Trophoblast cell (in vitro differentiated cells and primary cell): Measurements from ENCODE around the gene ASNSD1.
"Not testable (repeated sequence)": the region's sequence is repeated elsewhere in the genome, so short reads cannot be mapped to it uniquely, and the experiment has no call there.

Experiments
- DNase-seq, 2 donors: peaks; one replicate each; pipeline ENCODE4 v3.0.0-alpha.2; 2016
- H2AFZ ChIP-seq: 2 replicates; pipeline ENCODE4 v1.6.1; 2013; ENCODE audit warnings: low read length, moderate library complexity, mild to moderate bottlenecking; ENCODE audit not compliant: insufficient read depth, poor library complexity
- H2AK5ac ChIP-seq: 2 replicates; pipeline ENCODE4 v1.6.1; 2013; ENCODE audit warnings: mild to moderate bottlenecking, low read length
- H2BK120ac ChIP-seq: 2 replicates; pipeline ENCODE4 v1.6.1; 2013; ENCODE audit warnings: low read length, mild to moderate bottlenecking, moderate library complexity; ENCODE audit not compliant: insufficient read depth, poor library complexity
- H2BK12ac ChIP-seq: 2 replicates; pipeline ENCODE4 v1.6.1; 2013; ENCODE audit warnings: mild to moderate bottlenecking, low read length, moderate library complexity
- H2BK5ac ChIP-seq: 2 replicates; pipeline ENCODE4 v1.6.1; 2013; ENCODE audit warnings: low read length, low read depth, moderate library complexity, mild to moderate bottlenecking; ENCODE audit not compliant: poor library complexity
- H3K14ac ChIP-seq: 2 replicates; pipeline ENCODE4 v1.6.1; 2013; ENCODE audit warnings: mild to moderate bottlenecking, low read length
- H3K18ac ChIP-seq: 2 replicates; pipeline ENCODE4 v1.6.1; 2013; ENCODE audit warnings: mild to moderate bottlenecking, low read length
- H3K23ac ChIP-seq: 2 replicates; pipeline ENCODE4 v1.6.1; 2013; ENCODE audit warnings: low read length
- H3K27ac ChIP-seq: 2 replicates; pipeline ENCODE4 v1.5.1; 2013; ENCODE audit warnings: low read depth, mild to moderate bottlenecking, inconsistent platforms, low read length, moderate library complexity
- H3K27me3 ChIP-seq: 2 replicates; pipeline ENCODE4 v1.6.1; 2013; ENCODE audit warnings: inconsistent platforms, mild to moderate bottlenecking, low read length, moderate library complexity; ENCODE audit not compliant: insufficient read depth
- H3K36me3 ChIP-seq, 2 experiments: 1 replicate in 1 of 2; 2 replicates in 1 of 2; pipeline ENCODE4 v1.6.1; 2013; ENCODE audit warnings: low read length in 2 of 2, mild to moderate bottlenecking in 2 of 2, moderate library complexity in 1 of 2; ENCODE audit not compliant: insufficient read depth in 2 of 2, control insufficient read depth in 1 of 2
- H3K4ac ChIP-seq: 2 replicates; pipeline ENCODE4 v1.6.1; 2013; ENCODE audit warnings: low read depth, mild to moderate bottlenecking, low read length, moderate library complexity
- H3K4me1 ChIP-seq, 2 experiments: 1 replicate in 1 of 2; 2 replicates in 1 of 2; pipeline ENCODE4 v1.6.1; 2013; ENCODE audit warnings: low read length in 2 of 2, mild to moderate bottlenecking in 2 of 2, moderate library complexity in 1 of 2; ENCODE audit not compliant: insufficient read depth in 2 of 2, control insufficient read depth in 1 of 2
- H3K4me2 ChIP-seq: 2 replicates; pipeline ENCODE4 v1.6.1; 2013; ENCODE audit warnings: inconsistent platforms, mild to moderate bottlenecking, low read length, moderate library complexity
- H3K4me3 ChIP-seq: 2 replicates; pipeline ENCODE4 v1.5.1; 2013; ENCODE audit warnings: mild to moderate bottlenecking, low read depth, low read length, inconsistent platforms
- H3K79me1 ChIP-seq: one replicate; pipeline ENCODE4 v1.6.1; 2013; ENCODE audit warnings: low read length
- H3K79me2 ChIP-seq: 2 replicates; pipeline ENCODE4 v1.6.1; 2013; ENCODE audit warnings: low read length, mild to moderate bottlenecking; ENCODE audit not compliant: control insufficient read depth, insufficient read depth, poor library complexity
- H3K9ac ChIP-seq: 2 replicates; pipeline ENCODE4 v1.6.1; 2013; ENCODE audit warnings: mild to moderate bottlenecking, low read length
- H3K9me3 ChIP-seq: 2 replicates; pipeline ENCODE4 v1.6.1; 2013; ENCODE audit warnings: low read depth, mild to moderate bottlenecking, control low read depth, inconsistent platforms, low read length; ENCODE audit not compliant: insufficient read depth
- H4K12ac ChIP-seq: 2 replicates; pipeline ENCODE4 v1.6.1; 2013; ENCODE audit warnings: low read depth, mild to moderate bottlenecking, low read length, moderate library complexity
- H4K8ac ChIP-seq: 2 replicates; pipeline ENCODE4 v1.6.1; 2013; ENCODE audit warnings: low read depth, mild to moderate bottlenecking, low read length, moderate library complexity
- H4K91ac ChIP-seq: one replicate; pipeline ENCODE4 v1.6.1; 2013; ENCODE audit warnings: low read depth, mild to moderate bottlenecking, low read length, moderate library complexity
- WGBS: extraction: QIAGEN DNeasy Blood & Tissue Kit; methylation state at CpG from one replicate; pipeline ENCODE4 v1.1.7; 2013; ENCODE audit warnings: missing lambda C conversion rate; ENCODE audit not compliant: insufficient read length, insufficient coverage; ENCODE audit errors: extremely low coverage; 5-methylcytosine and 5-hydroxymethylcytosine counted together

The ASNSD1 gene

DNA sequence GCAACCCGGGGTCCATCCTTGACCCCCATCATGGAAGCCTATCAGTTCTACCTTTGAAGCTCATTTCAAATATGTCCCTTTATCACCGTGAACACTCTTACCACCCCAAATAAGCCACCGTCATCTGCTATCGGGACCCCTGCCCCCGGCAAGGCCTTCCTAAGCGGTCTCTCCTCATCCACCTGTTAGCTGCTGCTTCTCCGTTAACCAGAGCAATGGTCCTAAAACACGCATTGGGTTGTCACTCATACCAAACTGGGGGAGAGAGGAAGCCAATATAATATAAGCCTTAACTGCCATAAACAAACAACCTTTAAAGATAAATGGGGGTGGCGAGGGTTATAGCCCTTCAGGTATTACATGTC is 680 bp downstream of the ASNSD1 start:
- H3K4ac ChIP-seq: peak overlapping the region; percentile 74
- no peak overlapping the region for H4K12ac ChIP-seq
- no peak overlapping the region for H3K18ac ChIP-seq
- WGBS: no CpG with 5 or more reads among the region's 9 CpGs
- no peak overlapping the region for H2BK12ac ChIP-seq
- no peak overlapping the region for H2AK5ac ChIP-seq
- peaks cover 2 to 5% of the 10 kb centered on the region in 2 experiments for H3K4me1 ChIP-seq
- no peak overlapping the region for H4K8ac ChIP-seq
- peaks cover 3% of the 10 kb centered on the region for H3K79me1 ChIP-seq
- H3K4me2 ChIP-seq: peak overlapping the region; percentile 67
- no peak overlapping the region for H2BK120ac ChIP-seq
- H3K27ac ChIP-seq: no peak overlapping the region
- H3K4me3 ChIP-seq: peak overlapping the region; percentile 96
- no peak overlapping the region for H3K23ac ChIP-seq
- no peak overlapping the region for H2BK5ac ChIP-seq
- H3K36me3 ChIP-seq: no peaks in the 10 kb centered on the region
- H3K14ac ChIP-seq: peak overlapping the region; percentile 29
- no peaks in the 10 kb centered on the region for H3K27me3 ChIP-seq
- peak overlapping the region; percentile 97 for H3K9ac ChIP-seq
- H3K79me2 ChIP-seq: peaks cover 9% of the 10 kb centered on the region
- DNase-seq: no peak
- H3K9me3 ChIP-seq: no peaks in the 10 kb centered on the region
- no peak overlapping the region for H4K91ac ChIP-seq
- no peak overlapping the region for H2AFZ ChIP-seq

DNA sequence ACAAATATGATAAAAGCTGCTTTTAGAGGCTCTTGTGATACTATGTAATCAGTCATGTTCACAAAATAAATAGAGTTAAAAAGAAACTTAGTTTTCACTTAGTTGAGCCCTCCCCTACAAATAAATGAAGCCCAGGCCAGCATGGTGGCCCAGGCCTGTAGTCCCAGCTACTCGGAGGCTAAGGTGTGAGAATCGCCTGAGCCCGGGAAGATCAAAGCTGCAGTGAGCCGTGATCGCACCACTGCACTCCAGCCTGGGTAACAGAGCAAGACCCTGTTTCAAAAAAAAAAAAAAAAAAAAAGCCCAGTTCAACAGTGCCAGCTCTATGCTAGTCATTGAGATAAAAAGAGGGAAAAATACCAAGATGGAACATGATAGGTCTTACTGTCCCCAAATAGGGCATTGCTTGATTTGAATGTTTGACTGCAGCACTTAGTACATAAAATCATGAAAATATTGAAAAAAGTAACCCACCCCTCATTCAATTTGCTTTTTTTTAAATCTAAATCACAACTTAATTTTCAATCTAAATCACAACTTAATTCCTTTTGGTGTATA is 1.5 kb downstream of the ASNSD1 start:
- Histone ChIP-seq H3K18ac (no peak overlapping the region), H3K79me2 (peaks cover 9% of the 10 kb centered on the region), H3K4me2 (peak overlapping the region; percentile 67), H3K27me3 (no peaks in the 10 kb centered on the region), H3K4me1 (peaks cover 2 to 4% of the 10 kb centered on the region in 2 experiments), H2AK5ac (no peak overlapping the region), H3K4ac (peak overlapping the region; percentile 71), H2BK120ac (no peak overlapping the region), H3K23ac (no peak overlapping the region), H4K8ac (no peak overlapping the region), H2BK5ac (no peak overlapping the region), H3K9me3 (no peaks in the 10 kb centered on the region), H3K9ac (no peak overlapping the region), H3K27ac (no peak overlapping the region), H2BK12ac (no peak overlapping the region), H4K91ac (no peak overlapping the region), H4K12ac (no peak overlapping the region), H3K36me3 (peaks cover 0 to 5% of the 10 kb centered on the region in 2 experiments), H3K79me1 (peaks cover 3% of the 10 kb centered on the region), H2AFZ (no peak overlapping the region), H3K4me3 (no peak overlapping the region), H3K14ac (no peak overlapping the region)
- no CpG with 5 or more reads among the region's 5 CpGs for WGBS
- DNase-seq: no peak

- H4K91ac ChIP-seq, H3K27me3 ChIP-seq, H3K36me3 ChIP-seq, H2BK12ac ChIP-seq, H4K8ac ChIP-seq, H4K12ac ChIP-seq, H2AK5ac ChIP-seq, H2BK120ac ChIP-seq, H3K27ac ChIP-seq, H3K14ac ChIP-seq, H3K4me1 ChIP-seq, H3K9me3 ChIP-seq, DNase-seq, H2BK5ac ChIP-seq, H3K4ac ChIP-seq, H3K79me2 ChIP-seq, H3K9ac ChIP-seq, H3K18ac ChIP-seq, H3K79me1 ChIP-seq, H3K4me3 ChIP-seq, H3K4me2 ChIP-seq, H2AFZ ChIP-seq, H3K23ac ChIP-seq: not testable (repeated sequence)
- no CpG with 5 or more reads among the region's 12 CpGs for WGBS
These were observed 2.1 kb downstream of the ASNSD1 start for GRCh38 chr2:189663319-189663718.

- Histone ChIP-seq H3K18ac (peak overlapping the region; percentile 39), H3K4me3 (no peak overlapping the region), H2AFZ (no peak overlapping the region), H3K4me1 (no peaks in the 10 kb centered on the region), H4K12ac (peak overlapping the region; percentile 36), H2BK12ac (no peak overlapping the region), H4K8ac (no peak overlapping the region), H4K91ac (no peak overlapping the region), H3K14ac (no peak overlapping the region), H3K23ac (no peak overlapping the region), H2BK5ac (no peak overlapping the region), H3K27me3 (no peaks in the 10 kb centered on the region), H3K27ac (no peak overlapping the region), H3K79me1 (peaks cover 5% of the 10 kb centered on the region), H3K9ac (no peak overlapping the region), H3K36me3 (peaks cover 7 to 14% of the 10 kb centered on the region in 2 experiments), H3K4me2 (no peak overlapping the region), H3K79me2 (peaks cover 5% of the 10 kb centered on the region), H2AK5ac (no peak overlapping the region), H2BK120ac (no peak overlapping the region), H3K9me3 (no peaks in the 10 kb centered on the region), H3K4ac (no peak overlapping the region)
- no peak for DNase-seq
- WGBS: no CpG with 5 or more reads among the region's 5 CpGs
These were observed 8.7 kb downstream of the ASNSD1 start for GRCh38 chr2:189669913-189670312.
